ENCODE measurements around the gene NREP.

GRCh38 chr5:111787006-111787405, 30.0 kb upstream of the NREP start:
- no peak for TF ChIP-seq POLR2AphosphoS5 (IDR thresholded peaks at IDR 0.05; ENCODE audit: low read depth, low read length)
- TF ChIP-seq TAF1 (IDR thresholded peaks at IDR 0.05; ENCODE audit: borderline replicate concordance, insufficient read depth, low read length): no peak
- no peak for TF ChIP-seq FOXP2 (optimal IDR thresholded peaks at IDR 0.05; ENCODE audit: borderline replicate concordance, extremely low read depth, extremely low read length, insufficient read depth)

Data from PFSK-1 (cell line).